ENCODE measurements around the gene CNIH3. TPM values are rescaled to one million over a fixed set of nuclear protein-coding genes. Genes with fewer than 3 reads are reported as not detected.

Gene CNIH3
- total RNA-seq, 1 experiment from 2014 or later: 3.7 TPM

GRCh38 chr1:224650290-224650689 is 34.2 kb downstream of the CNIH3 start:
- in situ Hi-C loops (cut with HindIII; ENCODE audit: low pct_unique_long_range_greater_than_20kb, low sequenced_read_pairs): no loop called here

GRCh38 chr1:224651188-224651587 is 35.1 kb downstream of the CNIH3 start:
- Histone ChIP-seq H3K27ac (ENCODE audit: low read length) (no peak overlapping the region), H3K4me1 (ENCODE audit: control insufficient read depth, insufficient read depth, low read length) (no peaks in the 10 kb centered on the region), H3K9me3 (ENCODE audit: control insufficient read depth, insufficient read depth, low read depth, low read length) (no peaks in the 10 kb centered on the region), H3K27me3 (ENCODE audit: control insufficient read depth, insufficient read depth, low read length) (no peaks in the 10 kb centered on the region), H3K36me3 (ENCODE audit: control insufficient read depth, insufficient read depth, low read length) (no peaks in the 10 kb centered on the region), H3K4me3 (ENCODE audit: low read depth in 2 of 2, low read length in 2 of 2) (no peak overlapping the region)
- intact Hi-C loops (cut with micrococcal nuclease; ENCODE audit: unreplicated experiment): no loop called here
- TF ChIP-seq POLR2AphosphoS5 (IDR thresholded peaks at IDR 0.05; ENCODE audit: low read depth, low read length) (no peak), REST (IDR thresholded peaks at IDR 0.05; ENCODE audit: insufficient read depth in 1 of 2, low read depth in 2 of 2, low read length in 1 of 2) (no peak), TCF7L2 (IDR thresholded peaks at IDR 0.05; ENCODE audit: low read depth, low read length) (no peak), CTCF (IDR thresholded peaks at IDR 0.05) (no peak), SIN3A (IDR thresholded peaks at IDR 0.05; ENCODE audit: borderline replicate concordance, insufficient read depth, low read depth, low read length) (no peak)
- no TSS peak for BruUV-seq (replicated peaks)
- POLR2A ChIA-PET: no interaction called here
- in situ Hi-C loops (cut with HindIII; ENCODE audit: low pct_unique_long_range_greater_than_20kb, low sequenced_read_pairs): no loop called here
- ATAC-seq (no peak), DNase-seq (ENCODE audit: low read depth, low spot score) (no peak)
- CTCF ChIA-PET: no interaction called here

More at GRCh38 chr1:224650290-224650689, 34.2 kb downstream of the CNIH3 start:
- no peak for DNase-seq (ENCODE audit: low read depth, low spot score)
- no peaks in the 10 kb centered on the region for H3K36me3 ChIP-seq (ENCODE audit: control insufficient read depth, insufficient read depth, low read length)
- H3K4me1 ChIP-seq (ENCODE audit: control insufficient read depth, insufficient read depth, low read length): no peaks in the 10 kb centered on the region
- POLR2A ChIA-PET: no interaction called here
- BruUV-seq (replicated peaks): no TSS peak
- H3K27me3 ChIP-seq (ENCODE audit: control insufficient read depth, insufficient read depth, low read length): no peaks in the 10 kb centered on the region
- no peak overlapping the region for H3K4me3 ChIP-seq (ENCODE audit: low read depth in 2 of 2, low read length in 2 of 2)
- CTCF ChIA-PET: no interaction called here
- TF ChIP-seq POLR2AphosphoS5 (IDR thresholded peaks at IDR 0.05; ENCODE audit: low read depth, low read length): no peak
- TF ChIP-seq REST (IDR thresholded peaks at IDR 0.05; ENCODE audit: insufficient read depth in 1 of 2, low read depth in 2 of 2, low read length in 1 of 2): no peak
- TF ChIP-seq TCF7L2 (IDR thresholded peaks at IDR 0.05; ENCODE audit: low read depth, low read length): no peak
- TF ChIP-seq CTCF (IDR thresholded peaks at IDR 0.05): no peak
- TF ChIP-seq SIN3A (IDR thresholded peaks at IDR 0.05; ENCODE audit: borderline replicate concordance, insufficient read depth, low read depth, low read length): no peak
- no peak for ATAC-seq
- H3K27ac ChIP-seq (ENCODE audit: low read length): no peak overlapping the region
- intact Hi-C loops (cut with micrococcal nuclease; ENCODE audit: unreplicated experiment): no loop called here
- no peaks in the 10 kb centered on the region for H3K9me3 ChIP-seq (ENCODE audit: control insufficient read depth, insufficient read depth, low read depth, low read length)
